SK-N-SH (cell line): ENCODE measurements around the gene ARL4D.

Source experiments
- GABPA ChIP-seq: IDR thresholded peaks from 2 replicates; pipeline ENCODE4 v1.4.0; 2012; ENCODE audit warnings: low read depth, mild to moderate bottlenecking
- NFIC ChIP-seq: IDR thresholded peaks from 2 replicates; pipeline ENCODE4 v1.4.0; 2012; ENCODE audit warnings: borderline replicate concordance
- RAD21 ChIP-seq: IDR thresholded peaks from 2 replicates; pipeline ENCODE4 v1.6.1; 2012; ENCODE audit warnings: mild to moderate bottlenecking, low read length
- RCOR1 ChIP-seq: fragments of 150-350 bp; IDR thresholded peaks from 2 replicates; pipeline ENCODE4 v1.6.1; 2017; ENCODE audit warnings: antibody characterized with exemption, low read length
- ZBTB33 ChIP-seq: IDR thresholded peaks from 2 replicates; pipeline ENCODE4 v1.4.0; 2012; ENCODE audit warnings: low read depth, borderline replicate concordance
- TF ChIP-seq, protein P1 (sequence below): fragments of 200-600 bp; sonication (generic); IDR thresholded peaks from 2 replicates; pipeline ENCODE4 v1.6.1; 2017; ENCODE audit warnings: antibody characterized with exemption, mild to moderate bottlenecking, moderate library complexity

- TF ChIP-seq, protein P1, sequence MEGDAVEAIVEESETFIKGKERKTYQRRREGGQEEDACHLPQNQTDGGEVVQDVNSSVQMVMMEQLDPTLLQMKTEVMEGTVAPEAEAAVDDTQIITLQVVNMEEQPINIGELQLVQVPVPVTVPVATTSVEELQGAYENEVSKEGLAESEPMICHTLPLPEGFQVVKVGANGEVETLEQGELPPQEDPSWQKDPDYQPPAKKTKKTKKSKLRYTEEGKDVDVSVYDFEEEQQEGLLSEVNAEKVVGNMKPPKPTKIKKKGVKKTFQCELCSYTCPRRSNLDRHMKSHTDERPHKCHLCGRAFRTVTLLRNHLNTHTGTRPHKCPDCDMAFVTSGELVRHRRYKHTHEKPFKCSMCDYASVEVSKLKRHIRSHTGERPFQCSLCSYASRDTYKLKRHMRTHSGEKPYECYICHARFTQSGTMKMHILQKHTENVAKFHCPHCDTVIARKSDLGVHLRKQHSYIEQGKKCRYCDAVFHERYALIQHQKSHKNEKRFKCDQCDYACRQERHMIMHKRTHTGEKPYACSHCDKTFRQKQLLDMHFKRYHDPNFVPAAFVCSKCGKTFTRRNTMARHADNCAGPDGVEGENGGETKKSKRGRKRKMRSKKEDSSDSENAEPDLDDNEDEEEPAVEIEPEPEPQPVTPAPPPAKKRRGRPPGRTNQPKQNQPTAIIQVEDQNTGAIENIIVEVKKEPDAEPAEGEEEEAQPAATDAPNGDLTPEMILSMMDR = no peak
- TF ChIP-seq NFIC (no peak), GABPA (no peak), RCOR1 (no peak), RAD21 (no peak), ZBTB33 (no peak)
Observed at GRCh38 chr17:43442711-43443110, 43.9 kb downstream of the ARL4D start.
